HG02763 (cell line): ENCODE measurements around the gene MCCC2.
"Not testable (repeated sequence)": the region's sequence is repeated elsewhere in the genome, so short reads cannot be mapped to it uniquely, and the experiment has no call there.

Experiments
- ATAC-seq: cut with Tn5 transposase; IDR thresholded peaks from one replicate; pipeline ENCODE4 v1.9.1; 2021; ENCODE audit warnings: mild to moderate bottlenecking, moderate library complexity; ENCODE audit not compliant: unreplicated experiment

Gene MCCC2

DNA sequence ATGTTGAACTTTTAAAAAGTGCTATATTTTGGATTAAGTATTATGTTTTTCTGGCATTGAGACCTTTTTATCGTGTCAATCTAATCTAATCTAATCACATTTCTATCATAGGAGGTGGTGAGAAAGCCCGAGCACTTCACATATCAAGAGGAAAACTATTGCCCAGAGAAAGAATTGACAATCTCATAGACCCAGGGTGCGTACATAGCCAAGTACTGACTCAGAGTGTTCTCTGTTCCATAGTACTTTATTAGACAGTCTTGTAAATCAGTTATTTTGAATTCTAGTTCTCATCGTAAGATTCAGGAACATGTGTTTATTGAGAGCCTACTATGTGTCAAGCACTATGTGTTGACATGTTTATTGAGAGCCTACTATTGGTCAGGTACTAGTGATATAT, 9.0 kb downstream of the MCCC2 start:
- no peak for ATAC-seq

DNA sequence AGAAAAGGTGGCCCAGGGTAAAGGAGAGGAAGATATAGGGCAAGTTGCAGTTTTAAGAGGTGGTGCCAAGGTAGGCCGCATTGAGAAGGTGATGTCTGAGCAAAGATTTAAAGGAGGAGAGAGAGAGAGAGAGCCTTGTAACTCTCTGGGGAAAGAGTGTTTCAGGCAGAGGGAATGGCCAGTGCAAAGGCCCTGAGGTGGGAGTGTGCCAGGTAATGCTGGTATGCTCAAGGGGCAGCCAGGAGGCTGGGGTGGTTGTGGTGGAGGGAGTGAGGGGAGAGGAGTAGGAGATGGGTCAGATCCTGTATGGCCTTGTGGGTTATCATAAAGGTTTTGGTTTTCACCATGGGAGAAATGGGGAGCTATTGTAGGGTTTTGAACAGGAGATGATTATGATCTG, 9.9 kb downstream of the MCCC2 start:
- no peak for ATAC-seq

DNA sequence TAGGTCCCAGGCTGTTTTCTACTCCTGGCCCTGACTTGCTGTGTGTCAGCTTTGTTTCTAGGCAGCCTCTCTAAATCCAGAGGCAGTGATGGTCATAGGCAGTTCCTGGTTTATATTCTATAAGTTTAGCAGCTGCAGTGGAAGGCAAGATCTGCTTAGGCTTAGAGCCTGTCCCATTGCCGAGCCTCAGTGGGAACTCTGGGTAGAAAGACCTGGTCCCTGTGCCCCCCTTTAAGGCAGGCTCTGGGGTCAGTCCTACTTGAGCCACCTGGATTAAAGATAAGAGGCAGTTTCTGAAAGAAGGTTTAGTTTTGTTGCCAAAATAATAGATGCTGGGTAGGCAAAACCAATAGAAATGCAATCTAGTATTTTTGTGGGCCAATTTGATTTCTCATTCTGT, 13.6 kb downstream of the MCCC2 start:
- no peak for ATAC-seq

DNA sequence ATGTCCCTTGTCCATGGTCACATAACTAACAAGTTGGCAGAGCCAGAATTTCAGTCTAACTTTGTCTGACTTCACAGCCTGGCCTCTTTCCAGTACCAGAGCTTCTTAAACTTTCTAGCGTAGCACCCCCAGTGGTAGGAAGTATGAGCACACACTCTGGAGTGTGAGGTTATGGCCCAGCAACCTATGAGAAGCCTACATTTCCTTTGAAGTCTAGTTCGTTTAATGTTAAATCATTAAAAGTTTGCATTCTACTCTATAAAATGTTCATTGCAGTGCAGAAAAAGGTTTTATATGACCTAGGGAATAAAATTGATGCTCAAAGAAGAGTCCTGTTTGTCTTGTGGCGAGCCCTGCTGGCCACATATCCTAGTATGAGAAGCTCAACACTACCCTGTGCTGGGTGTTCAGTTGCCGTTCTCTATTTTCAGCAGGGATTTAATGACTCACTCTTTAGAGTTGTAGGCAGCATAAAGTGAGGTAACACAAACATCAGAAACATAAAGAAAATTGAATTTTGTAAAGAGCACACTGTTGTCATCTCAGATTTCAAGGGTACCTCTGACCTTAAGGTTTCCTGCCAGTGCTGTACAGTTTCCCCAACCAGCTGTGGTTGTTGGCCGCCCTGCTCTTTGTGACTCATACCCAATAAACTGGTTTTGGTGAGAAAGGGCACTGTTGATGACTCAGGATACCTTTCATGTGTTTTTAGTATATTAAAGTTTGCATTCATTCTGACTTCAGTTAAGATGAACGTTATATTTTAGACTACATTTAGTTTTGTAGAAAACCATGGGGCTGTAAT, 14.3 kb downstream of the MCCC2 start:
- peak; percentile 90 for ATAC-seq

DNA sequence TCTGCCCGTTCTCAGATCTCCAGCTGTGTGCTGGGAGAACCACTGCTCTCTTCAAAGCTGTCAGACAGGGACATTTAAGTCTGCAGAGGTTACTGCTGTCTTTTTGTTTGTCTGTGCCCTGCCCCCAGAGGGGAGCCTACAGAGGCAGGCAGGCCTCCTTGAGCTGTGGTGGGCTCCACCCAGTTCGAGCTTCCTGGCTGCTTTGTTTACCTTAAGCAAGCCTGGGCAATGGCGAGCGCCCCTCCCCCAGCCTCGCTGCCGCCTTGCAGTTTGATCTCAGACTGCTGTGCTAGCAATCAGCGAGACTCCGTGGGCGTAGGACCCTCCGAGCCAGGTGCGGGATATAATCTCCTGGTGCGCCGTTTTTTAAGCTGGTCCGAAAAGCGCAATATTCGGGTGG, 22.8 kb downstream of the MCCC2 start:
- ATAC-seq: not testable (repeated sequence)

DNA sequence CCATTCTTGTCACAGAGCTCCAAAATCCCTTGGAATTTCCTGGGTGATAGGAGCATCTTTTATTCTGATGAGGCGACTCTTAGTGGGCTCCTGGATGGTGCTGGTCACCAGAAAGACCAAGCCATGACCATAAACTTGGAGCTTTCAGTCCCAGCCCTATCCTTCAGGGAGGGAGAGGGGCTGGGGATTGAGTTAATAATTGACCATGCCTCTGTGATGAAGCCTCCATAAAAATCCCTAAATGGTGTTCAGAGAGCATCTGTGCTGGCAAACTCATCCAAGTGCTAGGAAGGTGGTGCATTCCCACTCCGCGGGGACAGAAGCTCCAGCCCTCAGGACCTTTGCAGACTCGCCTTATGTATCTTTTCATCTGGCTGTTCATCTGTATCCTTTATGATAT, 28.7 kb downstream of the MCCC2 start:
- ATAC-seq: no peak

DNA sequence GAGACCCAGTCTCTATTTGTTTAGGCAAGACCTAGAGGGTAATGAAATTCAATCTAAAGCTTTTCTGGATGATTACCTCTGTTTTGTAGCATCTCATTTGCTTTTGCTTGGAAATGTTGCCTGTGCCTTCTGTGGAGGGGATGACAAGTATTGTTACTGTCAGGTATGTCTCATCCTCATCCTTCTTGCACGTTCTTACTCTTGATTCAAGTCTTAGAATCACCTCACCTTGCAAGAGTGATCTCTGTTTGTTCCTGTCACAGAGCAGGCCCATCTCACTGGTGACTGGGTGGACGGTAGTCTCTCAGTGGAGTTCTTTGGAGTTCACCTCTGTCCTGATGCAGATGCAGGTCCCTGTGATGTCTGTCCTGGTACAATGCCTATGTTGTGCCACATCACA, 33.5 kb downstream of the MCCC2 start:
- no peak for ATAC-seq

DNA sequence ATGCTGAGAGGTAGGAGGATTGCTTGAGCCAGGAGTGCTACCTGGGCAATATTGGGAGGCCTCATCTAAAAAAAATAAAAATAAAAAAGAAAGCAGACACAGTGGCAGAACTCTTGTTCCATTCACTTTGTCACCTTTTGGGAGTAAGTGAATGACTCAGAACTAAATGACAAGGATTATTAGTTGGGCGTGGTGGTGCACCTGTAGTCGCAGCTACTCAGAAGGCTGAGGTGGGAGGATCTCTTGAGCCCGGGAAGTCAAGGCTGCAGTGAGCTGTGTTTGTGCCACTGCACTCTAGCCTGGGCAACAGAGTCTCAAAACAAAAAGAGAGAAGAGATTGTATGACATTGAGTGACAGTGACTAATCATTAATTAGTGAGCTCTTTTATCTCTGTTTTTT, 34.1 kb downstream of the MCCC2 start:
- no peak for ATAC-seq

DNA sequence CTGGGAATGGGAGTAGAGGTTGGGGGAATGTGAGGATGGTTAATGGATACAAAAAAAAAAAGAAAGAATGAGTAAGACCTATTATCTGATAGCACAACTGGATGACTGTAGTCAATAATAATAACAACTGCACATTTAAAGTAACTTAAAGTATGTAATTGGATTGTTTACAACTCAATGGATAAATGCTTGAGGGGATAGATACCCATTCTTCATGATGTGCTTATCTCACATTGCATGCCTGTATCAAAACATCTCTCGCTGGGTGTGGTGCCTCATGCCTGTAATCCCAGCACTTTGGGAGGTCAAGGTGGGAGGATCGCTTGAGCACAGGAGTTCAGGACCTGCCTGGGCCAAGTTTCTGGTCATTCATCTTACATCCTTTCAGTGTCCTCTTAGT, 34.6 kb downstream of the MCCC2 start:
- no peak for ATAC-seq

DNA sequence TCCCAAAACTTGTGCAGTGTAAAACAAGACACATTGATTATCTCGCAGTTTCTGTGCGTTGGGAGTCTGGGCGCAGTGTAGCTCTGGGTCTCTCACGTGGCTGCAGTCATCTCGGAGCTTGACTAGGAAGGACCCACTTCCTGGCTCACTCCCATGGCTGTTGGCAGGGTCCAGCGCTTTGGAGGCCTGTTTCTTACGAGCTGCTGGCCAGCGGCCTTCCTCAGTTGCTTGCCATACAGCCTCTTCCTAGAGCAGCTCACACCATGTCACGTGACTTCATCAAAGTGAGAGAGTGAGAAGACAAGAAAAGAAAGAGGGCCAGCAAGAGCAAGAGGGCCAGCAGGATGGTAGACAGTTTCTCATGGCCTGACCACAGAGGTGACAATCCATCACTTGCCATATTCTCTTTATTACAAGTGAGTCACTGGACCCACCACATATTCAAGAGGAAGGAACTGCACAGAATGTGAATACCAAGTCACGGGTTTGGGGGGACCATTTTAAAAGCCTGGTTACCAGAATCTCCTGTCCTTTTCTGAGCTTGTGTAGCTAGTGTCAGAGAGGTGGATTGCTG, 36.2 kb downstream of the MCCC2 start:
- no peak for ATAC-seq

DNA sequence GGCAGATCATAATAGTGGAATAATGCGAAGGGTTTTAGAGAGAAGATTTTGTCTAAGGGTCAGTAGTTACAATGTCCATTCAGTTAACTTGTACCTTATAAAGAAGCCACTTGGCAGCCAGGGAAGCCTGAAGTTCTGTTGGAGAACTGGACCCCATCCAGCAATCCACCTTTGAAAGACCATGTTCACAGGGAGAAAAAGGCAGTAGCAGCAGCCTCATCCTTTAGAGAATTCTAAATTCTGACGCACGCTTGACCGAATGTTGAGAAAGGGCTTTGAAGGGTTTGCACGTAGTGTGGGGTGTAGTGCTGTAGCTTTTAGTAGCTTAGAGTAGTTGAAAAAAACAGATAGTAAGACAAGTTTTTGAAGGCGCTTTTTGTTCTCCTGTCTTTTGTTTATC, 42.8 kb downstream of the MCCC2 start:
- ATAC-seq: no peak

DNA sequence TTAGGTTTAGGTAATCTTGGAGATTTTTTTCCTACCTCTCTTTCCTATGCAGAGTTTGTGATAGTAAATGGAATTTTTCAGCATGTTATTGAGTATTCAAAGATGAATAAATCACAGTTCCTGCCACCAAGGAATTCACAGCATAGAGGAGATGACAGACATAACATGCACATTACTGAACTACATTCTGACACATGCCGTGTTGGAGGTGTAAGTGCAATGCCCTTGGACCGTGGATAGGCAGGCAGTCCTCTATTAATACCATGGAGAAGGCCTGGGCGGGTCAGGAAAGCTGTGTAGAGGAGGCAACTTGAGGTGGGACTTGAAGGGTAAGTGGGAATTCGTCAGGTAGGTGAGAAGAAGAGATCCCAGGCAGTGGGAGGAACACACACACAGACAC, 43.9 kb downstream of the MCCC2 start:
- no peak for ATAC-seq

DNA sequence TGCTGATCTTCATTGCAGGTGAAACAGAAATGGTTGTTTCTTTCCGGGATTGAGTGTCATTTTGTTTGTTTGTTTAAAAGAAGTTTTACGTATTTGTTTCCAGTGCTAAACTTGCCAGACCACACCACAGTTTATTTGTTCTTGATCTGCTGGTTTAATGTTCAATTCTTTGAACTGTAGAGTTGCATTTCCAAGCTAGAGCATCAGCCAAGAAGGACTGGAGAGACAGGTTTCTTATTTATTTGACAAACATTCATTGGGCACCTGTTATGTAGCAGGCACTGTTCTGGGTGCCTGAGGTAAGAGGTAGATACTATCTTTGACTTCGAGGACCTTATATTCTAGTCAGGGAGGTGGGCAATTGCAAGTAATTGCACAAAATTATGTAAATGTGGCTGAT, 45.0 kb downstream of the MCCC2 start:
- ATAC-seq: no peak

DNA sequence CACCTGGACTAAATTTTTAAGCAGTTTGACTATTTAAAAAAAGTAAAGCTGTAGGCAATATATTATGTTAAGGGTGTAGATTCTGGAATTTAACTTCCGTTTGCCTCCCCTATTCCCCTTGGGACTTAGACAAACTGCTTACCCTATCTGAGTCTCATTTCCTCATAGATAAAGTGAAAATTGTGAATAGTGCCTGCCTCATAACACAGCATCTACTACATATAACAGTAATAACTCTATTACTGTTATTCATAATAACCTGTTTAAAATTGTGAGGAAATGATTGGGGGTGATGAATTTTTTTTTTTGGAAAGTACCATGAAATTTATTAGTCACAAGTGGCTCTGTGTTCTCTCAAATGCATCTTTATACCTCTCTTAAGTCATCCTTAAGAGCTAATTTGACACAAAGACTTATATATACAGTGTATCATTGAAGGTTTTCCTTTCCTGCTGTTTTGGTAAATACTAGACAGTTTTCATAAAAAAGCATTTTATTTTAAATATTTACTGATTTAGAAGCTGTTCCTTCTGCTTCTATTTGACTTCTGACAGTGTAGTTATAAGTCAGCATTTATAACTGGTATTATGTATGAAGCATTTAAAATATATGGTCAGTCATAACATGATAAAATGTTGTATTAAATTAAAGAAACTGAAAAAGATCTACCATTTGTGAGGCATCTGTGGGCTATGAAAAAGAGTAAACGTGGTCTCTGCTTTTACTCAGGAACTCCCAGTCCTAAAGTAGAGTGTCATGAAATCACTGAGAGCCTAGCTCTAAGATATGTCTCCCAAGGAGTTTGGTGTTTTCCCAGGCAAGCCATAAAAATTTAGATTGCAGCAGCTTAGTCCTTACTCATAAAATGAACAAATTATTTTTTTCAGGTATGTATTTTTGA, 46.4 kb downstream of the MCCC2 start:
- no peak for ATAC-seq

DNA sequence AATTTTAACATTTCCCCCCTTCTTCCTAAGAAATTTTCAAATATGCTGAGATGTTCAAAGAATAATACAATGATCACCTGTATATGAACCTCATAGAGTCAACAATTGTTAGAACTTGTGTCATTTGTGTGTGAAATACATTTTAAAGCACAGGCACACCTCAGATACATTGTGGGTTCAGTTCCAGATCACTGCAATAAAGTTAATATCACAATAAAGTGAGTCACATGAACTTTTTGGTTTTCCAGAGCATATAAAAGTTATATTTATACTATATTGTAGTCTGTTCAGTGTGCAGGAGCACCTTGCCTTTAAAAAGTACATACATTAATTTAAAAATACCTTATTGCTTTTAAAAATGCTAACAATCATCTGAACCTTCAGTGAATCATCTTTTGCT, 50.0 kb downstream of the MCCC2 start:
- ATAC-seq: no peak

DNA sequence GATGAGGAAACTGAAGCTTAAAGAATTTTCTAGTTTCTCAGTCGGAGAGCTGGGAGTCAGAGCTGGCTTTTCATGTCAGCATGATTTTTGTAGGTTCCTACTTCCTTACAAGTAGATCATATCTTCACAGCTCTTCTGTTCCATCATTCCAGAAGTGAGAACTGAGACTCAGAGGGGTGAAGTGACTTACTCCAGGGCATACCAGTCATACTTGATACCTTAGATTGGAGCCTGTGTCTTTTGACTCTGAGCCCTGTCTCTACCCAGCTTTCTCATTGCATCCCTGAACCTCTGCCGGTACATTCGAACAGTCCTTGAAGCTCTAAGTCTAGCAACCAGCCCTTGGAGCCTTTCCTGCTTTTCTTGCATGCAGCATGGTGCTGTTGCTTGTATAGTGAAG, 53.3 kb downstream of the MCCC2 start:
- ATAC-seq: no peak

DNA sequence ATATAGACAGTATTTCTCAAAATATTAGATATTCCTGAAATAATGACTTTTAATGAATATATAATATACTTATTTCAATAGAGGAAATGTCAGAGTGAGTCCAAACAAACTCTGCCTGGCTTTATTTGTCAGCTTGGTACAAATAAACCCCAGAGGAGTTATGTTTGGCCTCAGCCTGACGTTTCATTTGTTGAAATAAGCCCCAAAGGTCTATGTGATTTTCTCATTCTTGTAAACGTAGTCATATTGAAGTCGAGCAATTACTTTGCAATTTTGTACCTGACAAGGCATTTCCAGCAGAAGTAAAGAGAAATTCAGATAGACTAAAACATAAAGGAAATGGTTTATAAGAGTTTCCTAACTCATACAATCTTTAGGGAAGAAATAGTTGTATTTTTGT, 57.9 kb downstream of the MCCC2 start:
- no peak for ATAC-seq

DNA sequence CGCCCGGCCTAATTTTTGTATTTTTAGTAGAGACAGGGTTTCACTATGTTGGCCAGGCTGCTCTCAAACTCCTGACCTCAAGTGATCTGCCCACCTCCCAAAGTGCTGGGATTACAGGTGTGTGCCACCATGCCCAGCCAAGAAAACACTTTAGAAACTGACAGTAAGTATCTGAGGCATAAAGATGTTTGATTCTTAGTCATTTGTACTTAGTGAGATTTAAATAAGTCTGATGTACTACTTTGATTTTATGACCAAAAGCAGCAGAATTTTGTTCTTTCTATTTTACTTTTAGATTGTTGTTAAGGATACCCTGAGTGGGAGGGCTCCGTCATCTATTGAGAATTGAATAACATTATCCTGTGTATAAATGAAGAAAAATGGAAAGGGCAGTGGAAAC, 63.8 kb downstream of the MCCC2 start:
- not testable (repeated sequence) for ATAC-seq

DNA sequence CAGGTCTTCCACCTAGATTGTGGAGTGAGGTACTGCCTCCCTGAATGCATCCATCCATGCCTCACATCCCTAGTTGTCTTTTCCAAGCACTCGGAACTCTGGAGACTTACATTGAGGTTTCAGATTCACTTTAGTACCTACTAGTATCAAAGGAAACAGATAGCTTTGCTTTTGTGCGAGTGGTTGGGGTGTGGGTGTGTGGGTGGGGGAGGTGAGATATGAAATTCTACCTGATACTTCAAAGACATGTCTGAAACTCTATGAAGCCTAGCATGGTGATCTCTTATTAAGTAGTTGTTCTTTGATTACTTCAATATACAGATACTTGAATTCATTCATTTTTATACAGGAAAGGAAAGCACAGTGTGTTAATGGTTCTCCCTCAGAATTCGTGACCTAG, 64.4 kb downstream of the MCCC2 start:
- no peak for ATAC-seq

DNA sequence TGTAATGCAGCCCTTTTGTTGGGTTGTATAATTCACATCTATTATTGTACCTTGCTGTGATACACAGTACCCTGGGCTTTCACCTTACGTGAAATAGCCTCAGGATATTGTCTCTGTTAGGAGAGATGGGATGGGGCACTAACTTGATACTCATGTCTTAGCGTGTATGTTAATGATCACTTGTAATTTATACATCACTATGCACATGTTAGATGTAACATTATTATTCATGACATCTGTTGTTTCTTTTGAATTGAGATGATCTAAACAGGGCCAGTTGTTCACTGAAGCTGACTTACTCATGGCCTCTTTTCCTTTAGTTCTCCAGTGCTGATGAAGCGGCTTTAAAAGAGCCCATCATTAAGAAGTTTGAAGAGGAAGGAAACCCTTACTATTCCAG, 65.2 kb downstream of the MCCC2 start:
- ATAC-seq: no peak

DNA sequence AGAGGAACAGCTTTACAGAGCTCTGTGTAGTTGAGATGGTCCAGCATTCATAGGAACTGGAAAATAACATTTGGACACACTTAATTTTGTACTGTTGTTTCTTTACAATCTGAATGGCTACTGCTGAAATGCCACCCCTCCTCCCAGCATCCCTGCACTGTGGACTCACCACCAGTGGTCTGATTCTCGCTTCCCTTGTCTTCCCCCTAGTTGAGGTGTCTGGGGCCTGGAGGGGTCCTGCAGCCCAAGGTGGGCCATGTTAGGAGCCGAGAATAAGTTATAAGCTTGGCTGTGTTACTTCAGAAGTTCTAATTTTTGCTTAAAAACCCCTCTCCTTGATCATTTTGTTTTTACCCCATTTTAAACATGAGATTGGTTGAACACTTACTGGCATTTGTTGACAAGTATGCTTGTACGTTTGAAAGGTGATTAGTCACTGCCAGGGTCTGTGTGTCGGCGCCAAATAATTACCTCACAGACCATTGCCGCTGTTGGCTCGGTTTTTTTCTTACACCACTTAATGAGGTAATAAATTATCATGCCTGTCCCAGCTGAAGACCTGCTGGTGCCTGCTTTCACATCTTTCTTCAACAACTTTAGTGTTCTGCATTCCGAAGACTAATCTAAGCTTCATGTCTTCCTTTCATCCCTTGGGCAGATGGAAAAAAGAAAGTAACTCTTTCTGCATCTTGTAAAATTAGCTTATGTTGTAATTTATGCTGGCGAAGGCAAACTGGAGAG, 65.8 kb downstream of the MCCC2 start:
- ATAC-seq: no peak
